Epithelial cell of prostate (primary cell): ENCODE measurements around the gene DCAF5.
"Not testable (repeated sequence)": the region's sequence is repeated elsewhere in the genome, so short reads cannot be mapped to it uniquely, and the experiment has no call there.

Experiments
- DNase-seq: peaks from one replicate; pipeline ENCODE4 v3.0.0-alpha.2; 2011; ENCODE audit warnings: low read depth, low spot score
- H3K27ac ChIP-seq: fragments of 450-650 bp; 2 replicates; pipeline ENCODE4 v1.5.1; 2017; ENCODE audit warnings: mild to moderate bottlenecking

The DCAF5 gene

GRCh38 chr14:69046476-69046860 lies 106.5 kb downstream of the DCAF5 start:
- no peak overlapping the region for H3K27ac ChIP-seq
- DNase-seq, result no peak

- no peak overlapping the region for H3K27ac ChIP-seq
- no peak for DNase-seq
These were observed 107.0 kb downstream of the DCAF5 start for GRCh38 chr14:69045857-69046475.

GRCh38 chr14:69044965-69045555 lies 107.9 kb downstream of the DCAF5 start:
- no peak overlapping the region for H3K27ac ChIP-seq
- no peak for DNase-seq

- no peak overlapping the region for H3K27ac ChIP-seq
- DNase-seq, result no peak
These were observed 108.6 kb downstream of the DCAF5 start for GRCh38 chr14:69044296-69044695.

GRCh38 chr14:69043596-69044260 lies 109.2 kb downstream of the DCAF5 start:
- no peak for DNase-seq
- no peak overlapping the region for H3K27ac ChIP-seq

GRCh38 chr14:69042787-69043444 lies 110.0 kb downstream of the DCAF5 start:
- no peak for DNase-seq
- no peak overlapping the region for H3K27ac ChIP-seq

GRCh38 chr14:69042299-69042698 lies 110.6 kb downstream of the DCAF5 start:
- H3K27ac ChIP-seq, result no peak overlapping the region
- DNase-seq, result no peak

- no peak overlapping the region for H3K27ac ChIP-seq
- no peak for DNase-seq
These were observed 111.1 kb downstream of the DCAF5 start for GRCh38 chr14:69041783-69042182.

GRCh38 chr14:69040353-69040752 lies 112.6 kb downstream of the DCAF5 start:
- DNase-seq, result no peak
- no peak overlapping the region for H3K27ac ChIP-seq

GRCh38 chr14:69039288-69039628 lies 113.7 kb downstream of the DCAF5 start:
- DNase-seq, result no peak

GRCh38 chr14:69038455-69039287 lies 114.2 kb downstream of the DCAF5 start:
- DNase-seq, result no peak
- H3K27ac ChIP-seq, result peak overlapping the region; percentile 47

More at GRCh38 chr14:69039288-69039628, 113.7 kb downstream of the DCAF5 start:
- peak overlapping the region; percentile 47 for H3K27ac ChIP-seq

- no peak for DNase-seq
These were observed 115.0 kb downstream of the DCAF5 start for GRCh38 chr14:69037790-69038454.

GRCh38 chr14:69036757-69037506 lies 116.0 kb downstream of the DCAF5 start:
- DNase-seq, result no peak

More at GRCh38 chr14:69037790-69038454, 115.0 kb downstream of the DCAF5 start:
- no peak overlapping the region for H3K27ac ChIP-seq

GRCh38 chr14:69034612-69035262 lies 118.2 kb downstream of the DCAF5 start:
- H3K27ac ChIP-seq, result no peak overlapping the region
- DNase-seq, result no peak

More at GRCh38 chr14:69036757-69037506, 116.0 kb downstream of the DCAF5 start:
- no peak overlapping the region for H3K27ac ChIP-seq

GRCh38 chr14:69027242-69027913 lies 125.5 kb downstream of the DCAF5 start:
- DNase-seq, result no peak
- no peak overlapping the region for H3K27ac ChIP-seq

GRCh38 chr14:69023035-69023434 lies 129.9 kb downstream of the DCAF5 start:
- no peak overlapping the region for H3K27ac ChIP-seq
- DNase-seq, result no peak

- H3K27ac ChIP-seq, DNase-seq: not testable (repeated sequence)
These were observed 130.8 kb downstream of the DCAF5 start for GRCh38 chr14:69022093-69022492.

GRCh38 chr14:69017706-69018105 lies 135.2 kb downstream of the DCAF5 start:
- no peak for DNase-seq
- H3K27ac ChIP-seq, result no peak overlapping the region
